ENCODE data around the gene OR2J3. TPM values are rescaled to one million over a fixed set of nuclear protein-coding genes. Genes with fewer than 3 reads are reported as not detected.

OR2J3 gene
- total RNA-seq, 1 donor from 2014 or later = not detected

- TF ChIP-seq CTCF (IDR thresholded peaks at IDR 0.05) (no peak), POLR2AphosphoS5 (IDR thresholded peaks at IDR 0.05; ENCODE audit: insufficient read depth in 1 of 2, low read depth in 1 of 2) (no peak), POLR2A (IDR thresholded peaks at IDR 0.05) (no peak)
- Histone ChIP-seq H3K36me3 (no peaks in the 10 kb centered on the region), H3K4me1 (no peaks in the 10 kb centered on the region), H3K27me3 (no peaks in the 10 kb centered on the region), H3K27ac (no peak overlapping the region), H3K9me3 (no peaks in the 10 kb centered on the region), H3K4me3 (no peak overlapping the region)
- DNase-seq (ENCODE audit: extremely low spot score in 2 of 2) = no peak
- intact Hi-C loops (cut with DNase I) = no loop called here
Observed at GRCh38 chr6:29129326-29130012, 21.6 kb downstream of the OR2J3 start.

DNA sequence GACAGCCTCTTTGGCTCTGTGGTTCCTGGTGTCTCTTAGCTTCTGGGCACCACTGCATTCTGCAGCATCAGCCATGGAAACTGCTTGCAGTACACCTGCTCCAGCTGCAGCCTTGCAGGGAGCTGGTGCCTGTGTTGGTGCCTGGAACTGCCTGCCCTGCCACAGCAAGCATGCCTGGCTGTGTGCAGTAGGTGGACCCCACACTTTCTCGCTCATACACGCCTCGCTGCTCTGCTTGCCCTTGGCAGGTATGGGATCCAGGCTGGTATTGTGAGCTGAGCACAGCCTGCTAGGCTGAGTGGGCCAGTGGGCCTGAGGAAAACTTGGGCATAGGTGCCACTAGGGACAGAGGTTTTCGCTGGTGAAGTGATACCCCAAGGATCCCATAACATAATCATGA is 22.8 kb downstream of the OR2J3 start:
- Histone ChIP-seq H3K4me3 (no peak overlapping the region), H3K27me3 (no peaks in the 10 kb centered on the region), H3K36me3 (no peaks in the 10 kb centered on the region), H3K4me1 (no peaks in the 10 kb centered on the region), H3K27ac (no peak overlapping the region), H3K9me3 (no peaks in the 10 kb centered on the region)
- TF ChIP-seq POLR2A (IDR thresholded peaks at IDR 0.05) (no peak), CTCF (IDR thresholded peaks at IDR 0.05) (no peak), POLR2AphosphoS5 (IDR thresholded peaks at IDR 0.05; ENCODE audit: insufficient read depth in 1 of 2, low read depth in 1 of 2) (no peak)
- no peak for DNase-seq (ENCODE audit: extremely low spot score in 2 of 2)
- intact Hi-C loops (cut with DNase I) = no loop called here

DNA sequence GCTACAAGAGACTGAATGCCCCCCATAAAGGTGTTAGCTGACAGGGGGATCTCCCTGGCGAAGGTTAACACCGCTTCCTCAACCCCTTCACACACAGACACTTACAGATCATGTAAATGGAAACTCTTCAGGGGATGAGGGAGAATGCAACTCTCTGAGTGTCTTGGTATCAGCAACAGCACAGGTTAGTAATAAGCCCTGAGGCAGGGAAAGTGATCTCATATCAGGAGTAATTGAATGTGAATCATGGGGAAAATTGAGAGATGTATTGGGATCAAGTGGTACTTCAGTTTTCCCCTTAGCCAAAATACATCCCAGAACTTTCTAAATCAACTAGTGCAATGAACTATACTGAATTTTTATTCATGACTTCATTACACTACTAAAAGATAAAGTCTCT is 23.8 kb downstream of the OR2J3 start:
- H3K4me3 ChIP-seq = no peak overlapping the region
- no peaks in the 10 kb centered on the region for H3K36me3 ChIP-seq
- no peak for DNase-seq (ENCODE audit: extremely low spot score in 2 of 2)
- intact Hi-C loops (cut with DNase I) = no loop called here
- H3K27ac ChIP-seq = no peak overlapping the region
- H3K9me3 ChIP-seq = no peaks in the 10 kb centered on the region
- no peaks in the 10 kb centered on the region for H3K4me1 ChIP-seq
- no peaks in the 10 kb centered on the region for H3K27me3 ChIP-seq
- no peak for TF ChIP-seq POLR2A (IDR thresholded peaks at IDR 0.05)
- no peak for TF ChIP-seq CTCF (IDR thresholded peaks at IDR 0.05)
- TF ChIP-seq POLR2AphosphoS5 (IDR thresholded peaks at IDR 0.05; ENCODE audit: insufficient read depth in 1 of 2, low read depth in 1 of 2) = no peak

DNA sequence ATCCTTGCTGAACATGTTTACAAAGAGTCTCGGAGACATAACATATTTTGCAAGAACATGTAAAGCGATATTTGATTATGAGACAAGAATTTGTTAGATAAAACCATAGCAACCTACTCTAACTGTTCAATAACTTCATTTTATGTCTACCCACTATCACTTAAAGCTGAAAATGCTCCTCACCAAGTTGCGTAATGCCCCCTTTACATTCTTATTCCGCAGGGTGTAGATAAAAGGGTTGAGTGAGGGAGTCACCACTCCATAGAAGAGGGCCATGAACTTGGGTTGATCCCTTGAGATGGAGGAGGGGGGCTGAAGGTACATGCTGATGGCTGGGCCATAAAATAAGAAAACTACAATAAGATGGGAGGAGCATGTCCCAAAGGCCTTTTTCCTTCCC is 29.9 kb downstream of the OR2J3 start:
- H3K27me3 ChIP-seq = no peaks in the 10 kb centered on the region
- no peak for TF ChIP-seq CTCF (IDR thresholded peaks at IDR 0.05)
- TF ChIP-seq POLR2A (IDR thresholded peaks at IDR 0.05) = no peak
- no peak for TF ChIP-seq POLR2AphosphoS5 (IDR thresholded peaks at IDR 0.05; ENCODE audit: insufficient read depth in 1 of 2, low read depth in 1 of 2)
- no peaks in the 10 kb centered on the region for H3K9me3 ChIP-seq
- H3K36me3 ChIP-seq = no peaks in the 10 kb centered on the region
- H3K27ac ChIP-seq = no peak overlapping the region
- H3K4me1 ChIP-seq = no peaks in the 10 kb centered on the region
- intact Hi-C loops (cut with DNase I) = no loop called here
- no peak for DNase-seq (ENCODE audit: extremely low spot score in 2 of 2)
- no peak overlapping the region for H3K4me3 ChIP-seq

GRCh38 chr6:29141606-29142005 is 33.7 kb downstream of the OR2J3 start:
- H3K36me3 ChIP-seq = no peaks in the 10 kb centered on the region
- intact Hi-C loops (cut with DNase I) = no loop called here
- DNase-seq (ENCODE audit: extremely low spot score in 2 of 2) = no peak

More at GRCh38 chr6:29141606-29142005, 33.7 kb downstream of the OR2J3 start:
- Histone ChIP-seq H3K27ac (no peak overlapping the region), H3K27me3 (no peaks in the 10 kb centered on the region), H3K4me1 (no peaks in the 10 kb centered on the region), H3K4me3 (no peak overlapping the region), H3K9me3 (no peaks in the 10 kb centered on the region)
- no peak for TF ChIP-seq CTCF (IDR thresholded peaks at IDR 0.05)
- no peak for TF ChIP-seq POLR2A (IDR thresholded peaks at IDR 0.05)
- TF ChIP-seq POLR2AphosphoS5 (IDR thresholded peaks at IDR 0.05; ENCODE audit: insufficient read depth in 1 of 2, low read depth in 1 of 2) = no peak

Measured in vagina (tissue), 2 donors.